GM19395 (cell line): Measurements from ENCODE around the gene CACNA1E.
"Not testable (repeated sequence)": the region's sequence is repeated elsewhere in the genome, so short reads cannot be mapped to it uniquely, and the experiment has no call there.

Source experiments
- ATAC-seq: cut with Tn5 transposase; IDR thresholded peaks from one replicate; pipeline ENCODE4 v1.9.1; 2021; ENCODE audit warnings: mild to moderate bottlenecking, moderate library complexity; ENCODE audit not compliant: unreplicated experiment

CACNA1E gene

GRCh38 chr1:181798191-181798926 is 315.0 kb downstream of the CACNA1E start:
- ATAC-seq: no peak

GRCh38 chr1:181801617-181802016 is 318.3 kb downstream of the CACNA1E start:
- no peak for ATAC-seq

GRCh38 chr1:181802466-181802865 is 319.1 kb downstream of the CACNA1E start:
- ATAC-seq: no peak

GRCh38 chr1:181803421-181803820 is 320.1 kb downstream of the CACNA1E start:
- ATAC-seq: no peak

- ATAC-seq: no peak
Measured at GRCh38 chr1:181804989-181805388, 321.7 kb downstream of the CACNA1E start.

GRCh38 chr1:181806746-181807145 is 323.4 kb downstream of the CACNA1E start:
- no peak for ATAC-seq

GRCh38 chr1:181807251-181807650 is 323.9 kb downstream of the CACNA1E start:
- ATAC-seq: no peak

GRCh38 chr1:181809991-181810545 is 326.8 kb downstream of the CACNA1E start:
- no peak for ATAC-seq

- no peak for ATAC-seq
Measured at GRCh38 chr1:181812208-181812607, 328.9 kb downstream of the CACNA1E start.

GRCh38 chr1:181813266-181813665 is 329.9 kb downstream of the CACNA1E start:
- no peak for ATAC-seq

GRCh38 chr1:181816608-181817007 is 333.3 kb downstream of the CACNA1E start:
- no peak for ATAC-seq

- ATAC-seq: no peak
Measured at GRCh38 chr1:181817091-181817490, 333.8 kb downstream of the CACNA1E start.

- ATAC-seq: no peak
Measured at GRCh38 chr1:181818459-181818858, 335.1 kb downstream of the CACNA1E start.

- no peak for ATAC-seq
Measured at GRCh38 chr1:181818943-181819342, 335.6 kb downstream of the CACNA1E start.

- ATAC-seq: no peak
Measured at GRCh38 chr1:181821701-181822100, 338.4 kb downstream of the CACNA1E start.

GRCh38 chr1:181832173-181832880 is 349.0 kb downstream of the CACNA1E start:
- not testable (repeated sequence) for ATAC-seq

GRCh38 chr1:181846001-181846645 is 362.8 kb downstream of the CACNA1E start:
- no peak for ATAC-seq

- no peak for ATAC-seq
Measured at GRCh38 chr1:181846681-181847080, 363.4 kb downstream of the CACNA1E start.

- ATAC-seq: no peak
Measured at GRCh38 chr1:181849071-181849470, 365.8 kb downstream of the CACNA1E start.

- ATAC-seq: not testable (repeated sequence)
Measured at GRCh38 chr1:181854212-181854611, 370.9 kb downstream of the CACNA1E start.

- ATAC-seq: no peak
Measured at GRCh38 chr1:181855380-181855779, 372.1 kb downstream of the CACNA1E start.
